DOHH2 (cell line): ENCODE results near the gene DENND4C.
"Not testable (repeated sequence)": the region's sequence is repeated elsewhere in the genome, so short reads cannot be mapped to it uniquely, and the experiment has no call there.

Experiments
- EZH2phosphoT487 ChIP-seq: fragments of 200-600 bp; sonication (generic); IDR thresholded peaks from 2 replicates; pipeline ENCODE4 v1.6.1; 2017; ENCODE audit warnings: borderline replicate concordance, mild to moderate bottlenecking, antibody characterized with exemption, low read length, moderate library complexity, mixed read lengths
- TF ChIP-seq, protein P1 (sequence below): fragments of 200-600 bp; sonication (generic); IDR thresholded peaks from one replicate; pipeline ENCODE4 v1.5.1; 2014; ENCODE audit warnings: antibody characterized with exemption, mild to moderate bottlenecking, low read depth, low read length; ENCODE audit not compliant: poor library complexity, severe bottlenecking

DNA sequence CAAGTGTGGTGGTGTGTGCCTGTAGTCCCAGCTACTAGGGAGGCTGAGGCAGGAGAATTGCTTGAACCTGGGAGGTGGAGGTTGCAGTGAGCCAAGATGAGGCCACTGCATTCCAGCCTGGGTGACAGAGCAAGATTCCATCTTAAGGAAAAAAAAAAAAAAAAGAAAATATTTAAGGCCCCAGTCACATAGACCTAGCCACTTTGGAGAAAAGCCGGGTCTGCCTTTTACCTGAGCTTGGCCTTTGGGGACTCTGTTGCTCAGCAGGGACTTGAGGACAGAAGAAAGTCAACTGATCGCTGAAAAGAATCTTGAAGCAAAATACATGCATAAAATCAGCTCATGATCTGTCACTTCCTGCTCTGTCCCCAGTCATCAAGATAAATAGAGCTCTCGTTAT lies 183.0 kb downstream of the DENND4C start:
- TF ChIP-seq, protein P1, sequence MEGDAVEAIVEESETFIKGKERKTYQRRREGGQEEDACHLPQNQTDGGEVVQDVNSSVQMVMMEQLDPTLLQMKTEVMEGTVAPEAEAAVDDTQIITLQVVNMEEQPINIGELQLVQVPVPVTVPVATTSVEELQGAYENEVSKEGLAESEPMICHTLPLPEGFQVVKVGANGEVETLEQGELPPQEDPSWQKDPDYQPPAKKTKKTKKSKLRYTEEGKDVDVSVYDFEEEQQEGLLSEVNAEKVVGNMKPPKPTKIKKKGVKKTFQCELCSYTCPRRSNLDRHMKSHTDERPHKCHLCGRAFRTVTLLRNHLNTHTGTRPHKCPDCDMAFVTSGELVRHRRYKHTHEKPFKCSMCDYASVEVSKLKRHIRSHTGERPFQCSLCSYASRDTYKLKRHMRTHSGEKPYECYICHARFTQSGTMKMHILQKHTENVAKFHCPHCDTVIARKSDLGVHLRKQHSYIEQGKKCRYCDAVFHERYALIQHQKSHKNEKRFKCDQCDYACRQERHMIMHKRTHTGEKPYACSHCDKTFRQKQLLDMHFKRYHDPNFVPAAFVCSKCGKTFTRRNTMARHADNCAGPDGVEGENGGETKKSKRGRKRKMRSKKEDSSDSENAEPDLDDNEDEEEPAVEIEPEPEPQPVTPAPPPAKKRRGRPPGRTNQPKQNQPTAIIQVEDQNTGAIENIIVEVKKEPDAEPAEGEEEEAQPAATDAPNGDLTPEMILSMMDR, result not testable (repeated sequence)
- not testable (repeated sequence) for TF ChIP-seq EZH2phosphoT487
